DMS 273 (cell line): ENCODE results near the gene TMEM101.
"Not testable (repeated sequence)": the region's sequence is repeated elsewhere in the genome, so short reads cannot be mapped to it uniquely, and the experiment has no call there.

Experiments used
- DNase-seq: peaks from one replicate; lab custom pipeline; 2025; ENCODE audit not compliant: unreplicated experiment; lab: John Stamatoyannopoulos, UW

Gene TMEM101

GRCh38 chr17:44000871-44001460, 13.8 kb downstream of the TMEM101 start:
- no peak for DNase-seq

DNA sequence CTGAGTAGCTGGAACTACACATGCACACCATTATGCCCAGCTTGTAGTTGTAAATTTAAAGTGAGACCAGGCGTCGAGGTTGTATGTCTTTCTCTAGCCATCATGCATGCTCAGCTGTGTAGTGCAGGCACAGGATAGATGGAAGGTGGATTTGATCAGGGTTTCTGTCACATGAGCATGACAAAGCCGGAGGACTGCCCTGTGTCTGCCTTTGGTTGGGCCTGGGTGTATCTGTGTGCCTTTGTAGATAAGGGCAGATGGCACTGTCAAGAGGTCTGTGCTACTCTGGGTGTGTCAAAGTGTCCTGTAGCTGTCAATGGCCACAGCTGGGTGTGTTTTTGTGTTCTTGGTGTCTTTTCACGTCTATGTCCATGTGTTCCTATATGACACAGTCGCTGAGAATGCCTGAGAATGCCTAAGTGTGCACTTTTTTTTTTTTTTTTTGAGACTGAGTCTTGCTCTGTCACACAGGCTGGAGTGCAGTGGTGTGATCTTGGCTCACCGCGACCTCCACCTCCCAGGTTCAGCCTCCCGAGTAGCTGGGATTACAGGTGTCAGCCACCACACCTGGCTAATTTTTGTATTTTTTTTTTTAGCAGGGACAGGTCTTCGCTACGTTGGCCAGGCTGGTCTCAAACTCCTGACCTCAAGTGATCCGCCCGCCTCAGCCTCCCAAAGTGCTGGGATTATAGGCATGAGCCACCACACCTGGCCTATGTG, 14.5 kb downstream of the TMEM101 start:
- DNase-seq, result no peak

DNA sequence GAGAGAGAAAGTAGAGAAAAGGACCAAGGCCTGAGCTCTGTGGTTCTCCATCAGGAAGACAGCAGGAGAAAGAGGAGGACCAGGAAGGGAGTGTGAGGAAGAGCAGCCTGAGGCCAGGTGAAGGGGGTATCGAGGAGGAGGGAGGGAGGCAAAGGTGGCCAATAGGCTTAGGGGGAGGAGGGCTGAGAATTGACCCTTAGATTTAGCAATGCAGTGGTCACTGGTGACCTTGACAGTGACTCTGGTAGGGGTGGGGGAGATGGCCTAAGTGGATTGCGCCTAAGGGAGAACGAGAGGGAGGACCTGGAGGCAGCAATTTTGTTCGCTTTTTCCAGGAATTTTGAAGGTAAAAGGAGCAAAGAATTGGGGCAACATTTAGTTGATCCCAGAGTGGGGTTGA, 15.7 kb downstream of the TMEM101 start:
- DNase-seq, result no peak

DNA sequence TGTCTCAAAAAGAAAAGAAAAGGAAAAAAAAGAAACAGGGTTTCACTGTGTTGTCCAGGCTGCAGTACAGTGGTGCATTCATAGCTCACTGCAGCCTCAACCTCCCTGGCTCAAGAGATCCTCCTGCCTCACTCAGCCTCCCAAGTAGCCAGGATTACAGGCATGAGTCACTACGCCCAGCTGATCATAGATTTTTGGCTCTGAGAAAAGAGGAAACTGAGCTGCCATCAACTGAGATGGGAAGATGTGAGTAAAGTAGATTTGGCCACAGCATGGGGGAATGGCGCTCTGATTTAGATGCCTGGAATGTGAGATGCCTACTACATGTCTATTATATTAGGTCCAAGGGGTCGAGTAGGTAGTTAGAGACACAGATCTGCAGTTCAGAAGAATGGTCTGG, 16.2 kb downstream of the TMEM101 start:
- no peak for DNase-seq

GRCh38 chr17:43997180-43997579, 17.6 kb downstream of the TMEM101 start:
- DNase-seq, result not testable (repeated sequence)

DNA sequence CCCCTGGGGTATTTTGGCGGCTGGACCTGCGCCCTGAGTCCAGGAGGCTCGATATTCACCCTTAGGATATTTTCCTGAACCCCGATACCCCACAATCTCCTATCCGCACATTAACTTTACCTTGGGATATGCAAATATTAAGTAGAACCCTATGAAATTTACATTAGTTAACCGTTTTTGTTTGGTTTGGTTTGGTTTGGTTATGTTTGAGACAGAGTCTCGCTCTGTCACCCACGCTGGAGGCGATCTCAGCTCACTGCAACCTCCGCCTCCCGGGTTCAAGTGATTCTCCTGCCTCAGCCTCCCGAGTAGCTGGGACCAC, 19.7 kb downstream of the TMEM101 start:
- no peak for DNase-seq

DNA sequence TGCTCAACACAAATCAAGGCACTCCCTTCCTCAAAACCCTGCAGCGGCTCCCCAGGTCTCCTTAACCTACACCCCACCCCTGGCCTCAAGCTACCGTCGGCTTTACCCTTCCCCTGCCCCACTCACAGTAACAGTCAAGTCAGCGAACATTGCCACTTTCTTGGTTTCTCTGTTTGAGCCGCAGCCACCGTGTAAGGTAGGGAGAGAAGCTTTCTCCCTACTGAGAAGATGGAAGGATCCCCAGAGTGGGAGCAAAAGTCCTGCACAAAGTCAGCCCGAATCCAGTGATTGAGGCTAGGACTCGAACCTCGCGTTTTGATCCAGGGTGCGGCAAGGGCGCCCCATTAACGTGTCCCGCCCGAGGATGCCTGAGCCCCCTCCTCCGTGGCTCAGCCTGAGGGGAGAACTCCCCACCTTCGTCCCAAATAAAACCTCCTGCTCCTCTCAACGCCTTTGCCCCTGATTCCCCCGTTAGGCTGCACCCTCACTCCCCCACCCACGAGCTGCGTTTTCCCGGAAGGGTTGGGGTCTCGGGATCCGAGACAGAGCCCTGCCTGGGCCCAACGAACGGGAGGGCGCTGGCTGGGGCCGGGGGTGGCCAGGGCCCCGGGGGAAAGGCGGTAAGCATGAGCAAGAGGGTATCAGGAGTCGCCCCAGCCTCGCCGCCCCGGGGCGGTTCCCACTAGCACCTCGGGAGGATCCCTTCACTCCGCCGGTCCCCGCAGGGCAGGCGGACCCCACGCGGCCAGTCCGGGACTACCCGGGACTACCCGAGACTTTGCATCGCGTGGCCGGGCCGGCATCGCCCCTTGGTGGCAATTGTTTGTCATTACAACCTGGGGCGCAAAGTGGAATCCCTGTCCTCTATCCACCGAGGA, 20.3 kb downstream of the TMEM101 start:
- DNase-seq, result peak; percentile 86

DNA sequence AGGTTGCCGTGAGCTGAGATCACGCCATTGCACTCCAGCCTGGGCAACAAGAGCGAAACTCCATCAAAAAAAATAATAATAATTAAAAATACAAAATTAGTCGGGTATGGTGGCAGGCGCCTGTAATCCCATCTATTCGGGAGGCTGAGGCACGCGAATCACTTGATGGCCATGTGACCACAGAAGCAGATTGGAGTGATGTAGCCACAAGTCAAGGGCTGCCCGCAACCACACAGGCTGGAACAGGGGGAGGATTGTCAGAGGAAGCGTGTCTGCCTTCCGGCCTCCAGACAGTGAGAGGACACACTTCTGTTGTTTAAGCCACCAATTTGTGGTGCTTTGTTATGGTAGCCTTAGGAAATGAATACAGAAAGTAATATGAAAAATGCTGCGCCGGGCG, 22.1 kb downstream of the TMEM101 start:
- DNase-seq, result no peak

- no peak for DNase-seq
Measured at GRCh38 chr17:43988301-43988700, 26.5 kb downstream of the TMEM101 start.

GRCh38 chr17:43987131-43988021, 27.4 kb downstream of the TMEM101 start:
- DNase-seq, result no peak

- no peak for DNase-seq
Measured at GRCh38 chr17:43986225-43986981, 28.4 kb downstream of the TMEM101 start.

DNA sequence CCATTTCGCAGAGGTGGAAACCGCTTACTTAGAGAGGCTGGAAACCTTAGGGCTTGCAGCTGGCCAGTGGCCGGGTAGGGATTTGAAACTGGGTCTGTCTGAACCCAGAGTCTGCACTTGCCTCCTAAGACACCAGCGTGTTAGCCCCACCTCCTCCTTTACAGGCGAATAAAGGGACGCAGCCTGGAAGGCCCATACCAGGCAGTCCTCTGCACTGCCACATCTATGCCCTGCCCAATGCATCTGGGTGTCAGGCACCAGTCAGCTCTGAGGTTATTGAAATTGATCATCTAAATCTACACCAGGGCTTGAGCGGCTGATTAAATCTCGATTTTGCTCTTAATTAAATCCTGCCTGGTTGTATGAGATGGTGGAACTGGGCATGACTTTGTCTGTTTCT, 30.2 kb downstream of the TMEM101 start:
- no peak for DNase-seq

DNA sequence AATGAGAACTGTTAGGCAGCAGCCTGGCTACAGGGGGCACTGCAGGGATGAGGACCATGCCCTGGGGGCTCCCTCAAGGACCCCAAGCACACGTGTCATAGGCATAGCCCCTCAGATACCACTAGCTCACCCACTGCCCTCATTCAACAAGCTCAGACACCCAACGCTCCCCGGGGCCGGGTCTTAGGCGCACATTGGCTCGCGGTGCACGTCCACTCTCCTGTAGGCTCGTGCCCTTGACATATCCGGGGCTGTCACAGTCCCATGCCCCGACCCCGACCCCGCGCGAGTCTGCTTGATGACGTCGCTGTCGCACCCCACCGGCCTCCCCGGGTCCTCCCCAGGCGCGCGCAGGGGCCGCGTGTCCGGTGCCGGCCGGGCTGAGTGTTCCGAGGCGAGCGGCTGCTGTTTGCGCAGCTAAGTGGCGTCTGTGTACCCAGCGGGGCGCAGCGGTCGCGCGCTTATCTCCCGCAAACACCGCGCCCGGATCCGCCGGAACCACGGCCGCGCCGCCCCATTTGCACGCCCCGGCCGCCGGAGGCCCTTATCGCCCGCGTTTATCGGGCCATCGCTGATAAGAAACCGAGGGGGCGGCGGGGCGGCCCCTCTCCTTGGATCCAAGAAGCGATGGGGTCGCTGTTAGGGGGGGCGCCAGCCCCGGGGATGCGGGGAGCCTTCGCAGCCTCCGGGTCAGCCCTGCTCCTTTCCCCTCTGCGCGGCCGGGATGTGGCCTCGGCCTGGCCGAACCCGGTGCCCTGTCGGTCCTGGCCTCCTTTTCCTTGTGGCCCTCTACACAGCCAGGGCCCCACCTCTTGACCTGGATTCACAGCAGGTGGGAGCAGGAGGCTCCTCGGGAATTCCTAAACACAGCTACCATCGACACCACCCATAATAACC, 31.0 kb downstream of the TMEM101 start:
- DNase-seq, result peak; percentile 68

- DNase-seq, result no peak
Measured at GRCh38 chr17:43983196-43983514, 31.6 kb downstream of the TMEM101 start.

DNA sequence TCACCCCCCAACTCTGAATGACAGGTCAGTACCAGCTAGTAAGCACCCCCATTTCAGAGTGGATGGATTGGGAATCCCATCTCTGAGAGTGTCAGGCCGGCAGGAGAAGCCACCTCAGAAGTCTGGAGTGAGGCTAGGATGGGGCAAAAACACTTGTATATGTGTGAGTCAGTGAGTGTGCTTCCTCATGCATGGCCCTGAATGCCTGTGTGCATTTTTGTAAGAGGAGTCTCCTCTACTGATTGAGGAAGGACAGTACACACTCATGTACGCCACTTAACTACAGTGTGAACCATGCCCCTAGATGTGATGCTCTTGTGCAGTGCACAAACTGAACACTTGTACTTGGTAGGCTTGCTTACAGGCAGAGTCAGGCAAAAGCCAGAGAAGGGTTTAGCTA, 32.6 kb downstream of the TMEM101 start:
- DNase-seq, result no peak

DNA sequence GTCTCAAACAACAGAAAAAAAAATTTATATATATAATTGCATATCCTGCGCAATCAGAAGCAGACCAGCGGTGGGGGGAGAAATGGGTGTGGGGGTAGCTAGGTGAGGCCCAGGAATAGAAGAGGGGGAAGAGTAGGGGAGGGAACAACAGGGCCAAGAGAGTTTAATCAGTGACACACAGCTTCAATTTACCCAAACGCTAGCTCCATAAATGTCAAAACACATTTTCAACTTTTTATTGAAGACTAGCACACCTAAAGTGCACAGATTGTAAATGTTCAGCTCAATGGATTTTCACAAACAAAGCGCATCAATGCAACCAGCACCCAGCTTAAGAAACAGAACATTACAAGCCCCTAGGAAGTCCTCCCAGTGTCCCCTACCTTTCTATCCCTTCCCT, 35.1 kb downstream of the TMEM101 start:
- DNase-seq, result no peak

- no peak for DNase-seq
Measured at GRCh38 chr17:43979011-43979410, 35.8 kb downstream of the TMEM101 start.

DNA sequence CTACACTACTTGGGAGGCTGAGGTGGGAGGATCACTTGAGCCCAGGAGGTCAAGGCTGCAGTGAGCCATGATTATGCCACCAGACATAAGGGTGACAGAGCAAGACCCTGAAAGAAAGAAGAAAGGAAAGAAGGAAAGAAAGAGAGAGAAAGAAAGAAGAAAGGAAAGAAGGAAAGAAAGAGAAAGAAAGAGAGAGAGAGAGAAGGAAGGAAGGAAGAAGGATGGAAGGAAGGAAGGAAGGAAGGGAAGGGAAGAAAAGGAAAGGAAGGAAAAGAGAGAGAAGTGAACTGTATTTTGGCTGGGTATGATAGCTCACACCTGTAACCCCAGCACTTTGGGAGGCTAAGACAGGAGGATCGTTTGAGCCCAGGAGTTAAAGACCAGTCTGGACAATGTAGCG, 36.7 kb downstream of the TMEM101 start:
- no peak for DNase-seq

- DNase-seq, result no peak
Measured at GRCh38 chr17:43976963-43977837, 37.6 kb downstream of the TMEM101 start.
